A673 (cell line): ENCODE results near the gene KCNIP4.

Experiments used
- EZH2 ChIP-seq: fragments of 200-600 bp; sonication (generic); IDR thresholded peaks from 2 replicates; pipeline ENCODE4 v1.6.1; 2017; ENCODE audit warnings: borderline replicate concordance, low read depth, mild to moderate bottlenecking, mixed read lengths, antibody characterized with exemption, low read length; ENCODE audit not compliant: poor library complexity, severe bottlenecking
- TF ChIP-seq, protein P1 (sequence below): fragments of 300-800, 200-600 bp; sonication (generic); conservative IDR thresholded peaks from 2 replicates; pipeline ENCODE4 v1.5.1; 2017; ENCODE audit warnings: low read depth, mild to moderate bottlenecking, antibody characterized with exemption, low read length, moderate library complexity, mixed read lengths

DNA sequence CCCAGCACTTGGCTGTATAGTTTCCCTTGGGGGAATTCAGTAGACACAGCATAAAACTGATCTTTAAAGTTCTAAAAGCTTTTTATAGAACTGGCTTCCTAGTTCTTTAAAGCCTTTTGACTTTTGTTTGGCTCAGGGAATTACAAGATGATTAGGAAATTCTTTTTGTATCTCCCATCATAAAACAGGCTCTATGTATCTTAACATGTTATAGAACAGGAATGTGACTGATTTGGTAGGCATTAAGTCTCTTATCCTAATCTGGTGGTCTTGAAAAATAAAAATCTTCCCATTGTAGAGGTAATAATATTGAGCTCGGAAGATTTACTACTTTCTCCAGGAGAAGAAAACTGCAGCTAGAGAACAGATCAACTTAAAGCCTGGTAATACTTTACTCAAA is 262.7 kb downstream of the KCNIP4 start:
- TF ChIP-seq, protein P1, sequence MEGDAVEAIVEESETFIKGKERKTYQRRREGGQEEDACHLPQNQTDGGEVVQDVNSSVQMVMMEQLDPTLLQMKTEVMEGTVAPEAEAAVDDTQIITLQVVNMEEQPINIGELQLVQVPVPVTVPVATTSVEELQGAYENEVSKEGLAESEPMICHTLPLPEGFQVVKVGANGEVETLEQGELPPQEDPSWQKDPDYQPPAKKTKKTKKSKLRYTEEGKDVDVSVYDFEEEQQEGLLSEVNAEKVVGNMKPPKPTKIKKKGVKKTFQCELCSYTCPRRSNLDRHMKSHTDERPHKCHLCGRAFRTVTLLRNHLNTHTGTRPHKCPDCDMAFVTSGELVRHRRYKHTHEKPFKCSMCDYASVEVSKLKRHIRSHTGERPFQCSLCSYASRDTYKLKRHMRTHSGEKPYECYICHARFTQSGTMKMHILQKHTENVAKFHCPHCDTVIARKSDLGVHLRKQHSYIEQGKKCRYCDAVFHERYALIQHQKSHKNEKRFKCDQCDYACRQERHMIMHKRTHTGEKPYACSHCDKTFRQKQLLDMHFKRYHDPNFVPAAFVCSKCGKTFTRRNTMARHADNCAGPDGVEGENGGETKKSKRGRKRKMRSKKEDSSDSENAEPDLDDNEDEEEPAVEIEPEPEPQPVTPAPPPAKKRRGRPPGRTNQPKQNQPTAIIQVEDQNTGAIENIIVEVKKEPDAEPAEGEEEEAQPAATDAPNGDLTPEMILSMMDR = no peak
- no peak for TF ChIP-seq EZH2
